HL-60 (cell line): ENCODE results near the gene RPL12.

Experiments used
- DNase-seq, 2 experiments: peaks; one replicate each; pipeline ENCODE4 v3.0.0-alpha.2; 2010 to 2020; ENCODE audit warnings: low read depth in 1 of 2, low spot score in 1 of 2
- H3K27ac ChIP-seq: fragments of 250-450 bp; sonication (Bioruptor Pico); replicated peaks from 2 replicates; pipeline ENCODE4 v1.5.1; 2020; ENCODE audit warnings: mild to moderate bottlenecking, moderate library complexity
- H3K27me3 ChIP-seq: fragments of 250-450 bp; sonication (Bioruptor Pico); 2 replicates; pipeline ENCODE4 v1.5.1; 2021; ENCODE audit warnings: mild to moderate bottlenecking, moderate library complexity; ENCODE audit not compliant: insufficient read depth, poor library complexity, severe bottlenecking
- H3K4me3 ChIP-seq: replicated peaks from 2 replicates; pipeline ENCODE4 v1.5.1; 2011; ENCODE audit warnings: mild to moderate bottlenecking, control low read depth, low read length; ENCODE audit not compliant: insufficient read depth
- CTCF ChIP-seq: IDR thresholded peaks from one replicate; pipeline ENCODE4 v1.5.1; 2011; ENCODE audit warnings: low read length, control low read depth, inconsistent platforms; ENCODE audit not compliant: insufficient read depth
- GABPA ChIP-seq: IDR thresholded peaks from 2 replicates; pipeline ENCODE4 v1.6.1; 2012; ENCODE audit warnings: low read depth
- POLR2AphosphoS5 ChIP-seq: IDR thresholded peaks from 2 replicates; pipeline ENCODE4 v1.6.1; 2012; ENCODE audit warnings: low read depth
- REST ChIP-seq: IDR thresholded peaks from 2 replicates; pipeline ENCODE4 v1.6.1; 2012; ENCODE audit warnings: low read depth; ENCODE audit not compliant: insufficient replicate concordance
- SPI1 ChIP-seq: IDR thresholded peaks from 2 replicates; pipeline ENCODE4 v1.6.1; 2012; ENCODE audit warnings: low read depth, mild to moderate bottlenecking, borderline replicate concordance

Gene RPL12

GRCh38 chr9:127422787-127423186 lies 28.4 kb downstream of the RPL12 start:
- H3K27me3 ChIP-seq, result no peaks in the 10 kb centered on the region
- no peak overlapping the region for H3K27ac ChIP-seq
- no peak for TF ChIP-seq SPI1
- no peak for TF ChIP-seq POLR2AphosphoS5
- no peak for TF ChIP-seq REST
- TF ChIP-seq GABPA, result no peak
- TF ChIP-seq CTCF, result no peak
- peak overlapping the region; percentile 81 for H3K4me3 ChIP-seq
- no peak for DNase-seq

- H3K27ac ChIP-seq, result no peak overlapping the region
- H3K4me3 ChIP-seq, result no peak overlapping the region
- no peak for DNase-seq
- no peaks in the 10 kb centered on the region for H3K27me3 ChIP-seq
- no peak for TF ChIP-seq REST
- peak; percentile 49; the same call in 1 of the 2 replicates for TF ChIP-seq SPI1
These were observed 28.9 kb downstream of the RPL12 start for GRCh38 chr9:127422133-127422782.

- H3K27ac ChIP-seq, result no peak overlapping the region
- no peaks in the 10 kb centered on the region for H3K27me3 ChIP-seq
- TF ChIP-seq POLR2AphosphoS5 (no peak), GABPA (no peak), SPI1 (no peak), REST (no peak), CTCF (no peak)
- DNase-seq, result no peak
- H3K4me3 ChIP-seq, result no peak overlapping the region
These were observed 30.1 kb downstream of the RPL12 start for GRCh38 chr9:127421057-127421456.
